ENCODE measurements around the gene RBP4.

RBP4 gene

DNA sequence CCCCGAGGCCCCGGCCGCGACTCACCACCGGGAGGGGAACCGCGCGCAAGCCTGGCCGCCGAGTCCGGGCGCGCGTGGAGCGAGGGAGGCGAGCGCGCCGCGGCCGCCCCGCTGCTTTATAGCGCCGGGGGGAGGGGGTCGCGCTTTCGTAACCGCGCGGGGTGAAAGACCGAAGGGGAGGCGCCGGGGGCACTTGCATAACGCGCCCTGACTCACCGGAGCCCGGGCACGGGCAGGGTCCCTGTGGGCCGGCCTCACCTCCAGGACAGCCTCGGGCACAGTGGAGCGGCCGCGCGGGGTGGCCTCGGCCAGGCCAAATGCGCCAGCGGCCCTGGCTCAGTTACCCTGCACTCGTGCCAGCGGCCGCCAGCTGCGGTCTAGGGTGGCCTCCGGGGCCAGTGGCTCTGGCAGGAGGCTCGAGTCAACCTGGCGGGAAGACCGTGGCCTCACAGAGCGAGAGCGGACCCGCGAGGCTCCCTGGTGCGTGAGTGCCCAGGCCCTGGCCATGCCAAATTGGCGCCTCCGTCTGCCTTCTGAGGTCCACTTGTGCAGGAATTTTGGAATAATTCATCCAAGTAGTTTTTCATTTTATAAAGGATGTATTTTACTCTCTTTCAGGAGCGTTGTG is at the start of gene RBP4:
RBP4 (minus strand) TSS at position 90 of the 628 bp plus-strand sequence. CDS start 207 bp downstream, outside the sequence.
- DNase-seq = no peak

DNA sequence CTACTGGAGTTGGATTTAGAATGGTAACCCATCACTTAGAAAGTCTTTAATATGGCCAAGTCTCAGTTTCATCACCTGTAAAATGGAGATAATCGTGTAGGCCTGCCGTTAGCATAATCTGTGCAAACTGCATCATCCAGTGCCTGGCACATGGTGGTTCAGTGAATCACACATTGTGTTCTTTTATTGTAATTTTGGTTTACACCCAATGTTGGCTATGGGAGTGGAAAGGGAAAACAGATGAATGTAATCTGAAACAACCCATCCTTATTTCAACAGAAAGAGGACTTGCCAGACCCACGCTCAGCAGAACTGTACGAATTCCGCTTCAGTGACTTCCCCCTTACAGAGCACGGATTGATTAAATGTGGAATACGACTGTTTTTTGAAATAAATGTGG is 38.8 kb upstream of the RBP4 start:
- no peak for DNase-seq

DNA sequence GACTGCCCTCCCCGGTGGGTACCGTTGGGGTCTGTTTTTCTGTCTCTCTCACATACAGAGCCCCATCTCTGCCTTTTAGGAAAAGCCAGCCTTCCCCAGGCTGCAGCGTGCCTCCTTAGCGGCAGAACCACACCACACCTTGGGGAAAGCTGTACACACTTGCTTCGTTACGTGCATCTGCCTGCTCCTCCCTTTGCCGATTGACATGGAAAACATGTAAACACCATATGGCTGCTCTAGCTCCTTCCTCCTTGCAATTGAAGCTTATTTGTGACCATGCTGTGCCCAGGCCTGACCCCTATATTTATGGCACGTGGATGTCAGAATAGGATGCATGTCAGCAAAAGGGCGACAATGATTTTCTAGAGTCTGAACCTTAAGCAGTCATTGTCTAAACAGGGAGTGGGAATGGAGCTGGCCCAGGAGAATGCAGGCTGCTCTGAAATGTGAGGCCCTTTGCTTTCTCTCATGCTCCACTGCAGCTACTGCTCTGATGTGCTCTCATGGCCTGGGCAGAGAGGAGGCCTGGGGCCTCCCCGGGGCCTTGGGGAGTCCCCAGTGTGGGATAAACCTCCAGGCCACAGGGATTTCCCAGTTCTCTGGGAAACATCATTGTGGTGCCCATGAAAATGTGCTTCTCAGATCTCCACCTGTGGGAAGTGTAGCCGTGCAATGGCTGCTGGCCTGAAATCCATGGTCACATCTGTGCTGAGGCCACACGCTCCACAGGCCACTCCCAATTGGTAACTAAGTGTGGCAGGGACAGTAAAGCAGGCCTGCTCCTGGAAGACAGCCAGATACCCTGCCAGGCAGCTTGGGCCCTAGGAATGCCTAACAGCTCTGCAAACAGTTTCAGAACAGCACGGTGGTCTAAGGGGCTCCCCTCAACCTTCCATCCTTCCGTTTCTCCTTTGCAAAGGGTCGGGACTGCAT is 29.9 kb upstream of the RBP4 start:
- no peak for DNase-seq

DNA sequence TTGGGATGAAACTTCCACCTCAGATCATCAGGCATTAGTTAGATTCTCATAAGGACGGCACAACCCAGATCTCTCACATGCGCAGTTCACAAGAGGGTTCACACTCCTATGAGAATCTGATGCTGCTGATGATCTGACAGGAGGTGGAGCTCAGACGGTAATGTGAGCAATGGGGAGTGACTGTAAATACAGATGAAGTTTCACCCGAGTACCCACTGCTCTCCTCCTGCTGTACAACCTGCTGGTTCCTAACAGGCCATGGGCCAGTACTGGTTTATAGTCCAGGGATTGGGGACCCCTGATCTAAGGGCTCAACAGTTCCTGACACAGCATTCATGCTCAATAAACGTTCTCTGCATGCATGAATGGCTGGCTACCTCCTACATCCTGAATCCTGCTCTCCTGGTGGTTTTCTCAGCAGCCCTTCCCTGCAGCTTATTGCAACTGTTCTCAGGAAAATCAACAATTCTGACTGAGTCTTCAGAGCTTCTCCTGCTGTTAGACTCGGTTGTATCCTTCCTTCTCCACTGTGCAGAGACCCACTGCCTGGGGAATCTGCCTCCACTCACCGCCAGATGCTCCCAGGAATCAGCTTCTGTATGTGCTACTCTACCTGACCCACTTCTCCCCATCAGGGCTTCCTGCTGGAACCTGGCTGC is 28.7 kb upstream of the RBP4 start:
- no peak for DNase-seq

DNA sequence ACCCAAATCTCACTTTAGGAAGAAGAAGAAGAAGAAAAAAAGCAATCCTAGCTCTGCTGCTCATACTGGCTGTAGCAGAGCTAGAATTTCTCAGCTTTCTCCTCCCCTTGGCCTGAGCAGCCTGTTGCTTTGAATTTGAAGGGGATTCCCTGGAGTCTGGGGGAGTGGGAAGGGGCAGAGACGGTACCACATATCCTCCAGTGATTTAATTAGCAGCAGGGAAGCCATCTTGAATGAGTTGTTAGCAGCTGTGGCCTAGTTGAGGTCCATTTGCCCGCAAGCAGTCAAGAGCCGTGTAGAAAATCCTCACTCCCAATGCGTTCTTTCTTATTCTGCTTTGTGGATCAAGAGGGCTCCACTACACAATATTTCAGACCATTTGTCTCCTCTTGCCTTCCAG is 27.8 kb upstream of the RBP4 start:
- no peak for DNase-seq

DNA sequence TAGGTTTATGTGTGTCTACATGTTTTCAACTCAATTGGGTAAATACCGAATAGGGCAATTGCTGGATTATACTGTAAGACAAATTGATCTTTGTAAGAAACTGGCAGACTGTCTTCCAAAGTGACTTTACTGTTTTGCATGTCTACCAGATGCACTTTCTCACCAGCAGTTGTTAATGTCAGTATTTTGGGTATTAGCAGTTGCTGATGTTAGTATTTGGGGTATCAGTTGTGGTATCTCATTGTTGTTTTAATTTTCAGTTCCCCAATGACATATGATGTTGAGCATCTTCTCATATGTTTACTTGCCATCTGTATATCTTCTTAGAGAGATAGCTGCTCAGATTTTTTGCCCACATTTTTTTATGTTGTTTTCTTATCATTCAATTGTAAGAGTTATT is 21.9 kb upstream of the RBP4 start:
- DNase-seq = no peak

DNA sequence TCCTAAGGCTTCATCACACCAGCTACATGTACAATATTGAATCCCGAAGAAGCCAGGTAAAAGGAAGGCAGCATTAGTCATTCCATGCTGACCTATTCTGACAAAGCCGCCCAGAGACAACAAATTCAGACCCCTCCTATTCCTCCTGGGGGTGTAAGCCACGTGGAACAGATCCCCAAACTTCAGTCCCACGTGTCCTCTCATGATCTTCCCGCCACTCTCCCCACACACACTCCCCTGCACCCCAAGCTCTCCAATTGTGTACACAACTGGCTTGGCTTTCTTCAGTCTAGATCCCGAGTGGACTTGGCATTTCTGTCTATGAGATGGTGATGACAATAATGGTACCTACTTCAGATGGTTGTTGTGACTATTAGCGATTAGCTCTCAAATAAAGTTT is 19.9 kb upstream of the RBP4 start:
- DNase-seq = no peak

DNA sequence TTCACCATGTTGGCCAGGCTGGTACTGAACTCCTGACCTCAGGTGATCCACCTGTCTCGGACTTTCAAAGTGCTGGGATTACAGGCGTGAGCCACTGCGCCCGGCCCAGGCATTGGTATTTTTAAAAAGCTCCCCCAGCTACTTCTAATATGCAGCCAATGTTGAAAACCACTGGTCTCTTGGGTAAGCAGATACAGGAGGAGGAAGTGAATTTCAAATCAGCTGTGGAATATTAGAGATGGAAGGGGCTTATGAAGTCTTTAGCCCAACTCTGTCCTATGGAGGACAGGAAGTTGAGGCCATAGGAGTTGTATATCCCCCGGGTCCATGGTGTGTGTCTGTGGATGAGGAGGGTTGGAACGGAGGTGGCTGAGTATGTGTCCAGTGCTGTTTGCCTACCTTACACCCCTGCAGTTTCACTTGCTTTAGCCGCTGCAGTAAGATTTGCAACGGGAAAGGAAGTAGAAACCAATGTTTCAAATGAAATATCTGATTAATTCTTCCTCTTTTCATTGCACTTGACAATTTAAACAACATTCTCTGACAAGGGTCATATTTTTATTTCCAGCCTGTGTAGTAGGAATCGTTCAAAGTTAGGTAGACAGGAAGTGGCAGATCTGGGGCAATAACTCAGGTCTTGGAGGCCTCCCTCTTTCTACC is 14.7 kb upstream of the RBP4 start:
- DNase-seq = no peak

DNA sequence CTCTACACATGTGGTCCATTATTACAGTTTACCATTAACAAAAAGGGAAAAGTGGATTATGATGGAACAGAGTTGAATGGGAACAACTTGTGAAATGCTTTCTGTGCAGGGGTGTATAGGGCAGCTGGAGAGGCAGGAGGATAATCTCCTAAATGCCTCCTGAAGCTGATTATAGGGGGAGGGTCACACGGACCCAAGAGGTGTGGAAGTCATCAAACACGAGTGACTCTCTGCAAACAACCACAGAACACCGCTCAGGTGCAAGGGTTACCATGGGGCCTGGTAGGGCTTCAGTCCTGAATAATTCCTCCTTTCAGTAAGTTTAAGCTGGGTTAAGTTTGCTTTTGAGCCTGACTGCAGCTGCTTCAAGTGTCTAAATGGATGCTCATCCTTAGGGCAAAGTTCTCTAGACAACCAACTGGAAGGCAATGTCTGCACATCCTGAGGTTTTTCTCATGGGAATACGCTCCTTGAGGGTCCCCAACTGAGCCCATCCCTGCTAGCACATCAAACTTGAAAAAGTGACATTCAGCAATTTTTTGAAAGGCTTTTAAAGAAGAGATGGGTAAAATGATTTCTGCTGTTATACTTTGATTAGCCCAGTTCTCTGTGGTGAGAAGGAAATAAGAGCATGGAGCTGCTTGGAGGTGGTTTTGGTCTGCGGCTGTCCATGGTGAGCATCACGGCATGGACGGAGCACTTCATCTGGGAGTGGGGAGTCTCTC is 13.2 kb upstream of the RBP4 start:
- no peak for DNase-seq

DNA sequence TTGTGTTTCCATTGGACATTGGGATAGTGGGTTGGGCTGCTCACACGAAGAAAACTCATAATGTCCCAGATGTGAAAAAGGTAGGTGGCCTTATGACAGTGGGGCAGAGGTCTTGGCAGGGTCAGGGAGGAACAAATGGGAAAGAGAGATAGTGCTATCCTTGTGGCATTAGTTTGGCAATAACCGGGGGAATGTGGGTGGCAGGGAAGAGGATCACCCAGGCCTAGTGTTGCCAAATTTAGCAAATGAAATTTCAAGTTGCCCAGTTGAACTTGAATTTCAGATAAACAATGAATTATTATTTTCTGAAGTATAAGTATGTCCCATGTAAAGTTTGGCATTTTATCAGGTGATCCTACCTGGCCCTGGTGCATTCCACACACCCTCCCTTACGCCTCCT is 12.1 kb upstream of the RBP4 start:
- DNase-seq = no peak

DNA sequence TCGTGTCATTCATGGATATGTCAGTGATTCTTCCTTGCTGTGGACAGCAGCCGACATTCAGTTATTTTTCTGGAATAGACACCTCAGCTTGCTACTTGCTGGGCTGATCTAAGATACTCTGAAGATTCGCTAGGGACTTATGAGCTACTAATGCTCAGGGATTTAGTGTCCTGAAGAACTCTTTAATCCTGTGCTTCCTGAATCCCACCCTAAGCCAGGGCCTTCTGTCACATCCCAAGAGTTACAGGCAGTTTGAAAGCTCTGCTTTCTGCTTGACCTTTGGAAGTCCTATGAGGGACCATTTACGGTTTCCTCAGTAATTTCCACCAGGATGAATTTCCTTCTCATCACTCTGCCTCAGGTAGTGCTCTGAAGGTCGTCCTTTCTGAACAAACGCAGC is 11.3 kb upstream of the RBP4 start, which contains the start of gene PDE6C:
PDE6C (plus strand) TSS at position 227 of the 400 bp plus-strand sequence. CDS start 189 bp downstream, outside the sequence.
- no peak for DNase-seq

DNA sequence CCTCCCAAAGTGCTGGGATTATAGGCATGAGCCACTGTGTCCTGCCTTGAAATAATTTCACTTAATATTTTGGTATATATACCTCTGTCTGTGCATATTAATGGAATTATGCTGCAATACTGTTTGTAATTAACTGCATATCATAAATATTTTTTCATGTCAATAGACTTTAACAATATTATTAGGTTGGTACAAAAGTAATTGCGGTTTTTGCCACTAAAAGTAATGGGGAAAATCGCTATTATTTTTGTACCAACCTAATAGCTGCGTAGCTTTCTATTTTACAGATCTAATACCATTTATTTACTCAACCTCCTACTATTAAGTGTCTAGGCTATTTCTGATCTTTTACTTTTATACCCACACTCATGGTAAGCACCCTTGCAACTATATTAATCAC is 7.4 kb upstream of the RBP4 start:
- DNase-seq = no peak

DNA sequence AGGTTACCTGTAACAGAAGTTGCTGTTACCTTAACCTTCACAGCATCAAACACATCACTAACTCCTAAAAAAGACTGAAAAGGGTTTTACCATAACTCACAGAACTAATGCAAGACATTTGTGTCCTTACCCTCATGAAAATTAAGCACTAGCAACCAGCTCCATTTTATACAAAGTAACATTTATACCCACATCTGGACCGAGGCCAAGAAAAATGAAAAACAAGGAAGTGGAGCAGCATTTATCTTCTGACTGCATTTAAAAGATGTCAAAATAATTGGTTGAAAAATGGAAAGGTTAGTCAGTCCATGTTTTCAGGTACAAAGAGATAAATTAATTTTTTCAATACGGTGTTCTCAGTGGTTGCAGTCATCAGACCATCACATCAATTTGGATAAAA is 3.1 kb upstream of the RBP4 start:
- DNase-seq = no peak

DNA sequence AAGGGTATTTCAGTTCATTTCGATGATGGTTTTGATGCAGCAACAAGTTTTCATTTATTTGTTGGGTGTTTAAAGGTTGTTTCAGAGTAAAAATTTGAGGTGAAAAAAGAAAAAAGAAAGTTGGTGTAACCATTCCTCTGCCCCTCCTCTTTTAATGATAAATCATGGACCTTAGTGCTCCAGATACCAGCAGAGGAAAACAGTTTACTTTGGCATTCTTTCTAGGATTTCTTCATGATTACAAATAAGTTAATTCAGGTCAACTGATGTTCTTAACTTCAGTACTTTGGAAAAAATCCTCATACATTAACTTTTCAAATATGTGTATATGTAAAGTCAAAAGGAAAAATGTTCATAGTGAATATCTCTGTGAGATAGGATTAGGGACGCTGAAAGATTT is 2.0 kb upstream of the RBP4 start:
- DNase-seq = no peak

DNA sequence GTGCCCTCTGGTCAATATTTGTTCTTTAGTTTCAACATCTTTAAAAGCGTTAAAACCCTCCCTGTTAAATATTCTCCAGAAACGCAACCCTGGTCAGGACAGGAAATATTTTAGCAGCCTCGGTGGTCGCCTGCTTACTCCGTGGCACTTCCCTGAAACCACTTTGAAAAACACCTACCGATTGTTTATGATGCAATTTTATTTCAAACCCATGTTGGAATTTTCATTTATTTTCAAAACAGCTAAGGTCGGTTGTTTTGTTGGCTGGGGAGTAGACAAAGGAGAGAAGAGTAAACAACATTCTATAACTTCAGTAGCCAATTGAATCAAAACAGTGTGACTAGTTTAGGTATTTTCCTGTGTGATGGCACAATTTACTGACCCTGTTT is 733 bp upstream of the RBP4 start:
- no peak for DNase-seq

DNA sequence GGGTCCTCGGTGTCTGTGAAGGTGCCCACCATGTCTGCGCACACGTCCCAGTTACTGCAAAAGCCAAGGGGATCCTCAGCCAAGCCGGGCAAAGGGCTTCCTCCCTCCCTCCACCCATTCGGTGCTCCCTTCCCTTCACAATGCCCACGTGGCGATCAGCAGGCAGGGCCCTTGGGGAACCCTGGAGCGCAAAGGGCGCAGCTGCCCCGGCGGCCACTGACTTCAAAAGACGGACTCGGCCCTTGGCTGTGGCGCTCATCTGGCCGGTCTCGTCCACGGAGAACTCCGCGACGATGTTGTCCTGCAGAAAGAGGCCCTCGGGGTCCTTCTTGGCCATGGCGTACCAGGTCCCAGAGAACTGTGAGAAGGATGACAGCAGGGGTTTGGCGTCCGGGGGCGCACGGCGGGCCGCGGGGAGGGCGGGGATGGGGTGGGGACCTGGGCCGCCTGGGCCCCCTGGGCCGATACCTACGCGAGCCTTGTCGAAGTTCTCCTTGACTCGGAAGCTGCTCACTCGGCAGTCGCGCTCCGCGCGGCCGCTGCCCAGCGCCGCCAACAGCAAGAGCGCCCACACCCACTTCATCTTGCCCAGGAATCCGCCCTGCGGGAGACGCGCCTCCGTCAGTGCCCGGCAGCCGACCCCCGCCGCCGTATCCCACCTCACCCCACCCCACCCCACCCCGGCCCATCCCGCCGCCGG is 439 bp downstream of the RBP4 start:
- DNase-seq = no peak

DNA sequence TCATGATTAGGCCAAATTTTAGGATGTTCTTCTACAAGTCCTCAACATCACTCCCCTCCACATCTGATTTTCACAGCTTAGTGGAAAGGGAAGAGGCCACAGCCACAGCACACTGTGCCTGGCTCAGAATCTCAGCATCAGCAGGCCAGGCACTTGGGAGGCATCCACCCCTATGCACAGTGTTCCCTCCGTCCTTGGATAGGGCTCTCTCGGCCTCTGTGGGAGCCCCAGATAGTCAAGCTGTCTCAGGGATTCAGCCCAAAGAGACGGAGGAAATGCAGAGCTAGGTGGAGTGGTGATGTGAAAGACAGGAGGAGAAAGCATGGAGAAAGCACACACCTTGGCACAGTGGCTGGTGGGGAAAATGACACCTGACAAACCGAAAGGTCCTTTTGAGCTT is 1.3 kb downstream of the RBP4 start:
- no peak for DNase-seq

DNA sequence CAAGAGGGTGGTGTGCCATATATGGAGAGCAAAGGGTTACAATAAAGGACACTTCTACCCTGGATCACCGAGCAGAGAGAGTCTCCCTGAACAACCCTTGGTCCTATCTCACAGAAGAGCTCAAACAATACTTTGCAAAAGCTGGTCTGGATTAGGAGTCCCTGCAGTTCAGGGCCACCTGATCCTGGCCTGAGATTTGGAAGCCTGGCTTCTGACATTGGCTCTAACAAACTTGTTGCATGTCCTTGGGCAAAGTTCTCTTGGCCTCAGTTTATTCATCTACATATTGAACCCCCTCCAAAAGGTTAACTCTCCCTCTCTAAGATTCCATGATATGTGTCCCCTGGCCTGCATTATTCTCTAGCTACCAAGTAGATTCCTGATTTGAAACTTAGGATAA is 1.7 kb downstream of the RBP4 start:
- DNase-seq = no peak

DNA sequence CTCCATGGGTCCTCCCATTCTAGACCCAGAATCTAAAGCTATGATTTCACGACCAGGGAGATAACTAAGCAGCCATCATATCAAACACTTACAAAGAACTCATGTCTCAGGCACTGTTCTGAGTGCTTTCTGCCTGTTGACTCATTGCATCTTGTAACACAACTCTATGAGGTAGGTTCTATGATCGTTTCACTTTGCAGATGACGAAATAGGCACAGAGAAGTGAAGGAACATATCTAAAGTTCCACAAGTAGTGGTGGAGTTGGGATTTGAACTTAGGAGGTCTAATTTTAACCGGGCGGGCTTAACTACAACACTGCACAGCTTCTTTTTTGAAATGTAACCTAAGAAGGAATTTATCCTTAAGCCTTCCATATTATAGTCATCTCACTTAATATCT is 2.9 kb downstream of the RBP4 start:
- no peak for DNase-seq

DNA sequence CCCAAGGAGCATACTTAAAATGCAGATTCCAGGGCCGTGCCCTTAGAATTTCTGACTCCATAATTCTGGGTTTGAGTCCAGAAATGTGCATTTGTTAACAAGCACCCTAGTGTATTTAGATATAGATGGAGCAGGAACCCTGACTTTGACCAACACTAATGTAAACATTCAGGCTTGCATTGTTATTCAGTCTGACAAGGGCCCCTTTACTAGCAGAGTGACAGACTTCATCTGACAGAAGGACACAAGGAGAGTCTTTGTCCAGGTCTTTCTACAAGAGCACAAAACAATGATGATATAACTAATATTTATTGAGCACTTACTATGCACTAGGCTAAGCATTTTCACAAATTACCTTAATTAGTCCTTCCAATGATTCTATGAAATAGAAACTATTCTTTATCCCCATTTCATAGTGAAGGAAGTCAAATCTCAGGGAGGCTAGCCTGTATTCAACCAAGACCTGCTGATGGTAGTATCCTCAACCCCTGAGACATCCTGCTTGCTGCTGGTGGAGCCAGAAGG is 3.9 kb downstream of the RBP4 start:
- DNase-seq = no peak

DNA sequence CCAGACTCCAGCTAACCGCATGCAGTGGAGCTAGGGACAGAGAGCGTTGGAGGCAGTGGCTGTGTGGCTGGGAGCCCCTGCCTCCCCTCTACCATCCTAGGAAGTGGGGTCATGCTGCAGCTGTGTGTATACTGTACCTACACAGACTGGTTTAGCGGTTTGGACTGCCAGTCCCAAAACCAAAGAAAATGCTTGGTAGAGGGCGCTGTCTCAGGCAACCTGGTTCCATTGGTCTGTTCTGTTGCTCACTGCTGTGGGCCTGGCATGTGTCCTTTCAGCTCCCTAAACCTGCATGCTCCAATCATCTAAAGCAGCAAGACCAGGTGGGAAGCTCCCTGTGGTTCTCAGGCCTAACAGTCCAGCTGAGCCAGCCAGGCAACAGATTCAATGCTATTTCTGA is 4.5 kb downstream of the RBP4 start:
- no peak for DNase-seq
